ENCODE results near the gene ZNF274. TPM values are rescaled to one million over a fixed set of nuclear protein-coding genes. Genes with fewer than 3 reads are reported as not detected.

ZNF274 gene
- total and polyA plus RNA-seq, 2 donors (not counting 1 experiment from before 2014, with no cell fraction given): 53.3 to 83.7 TPM

DNA sequence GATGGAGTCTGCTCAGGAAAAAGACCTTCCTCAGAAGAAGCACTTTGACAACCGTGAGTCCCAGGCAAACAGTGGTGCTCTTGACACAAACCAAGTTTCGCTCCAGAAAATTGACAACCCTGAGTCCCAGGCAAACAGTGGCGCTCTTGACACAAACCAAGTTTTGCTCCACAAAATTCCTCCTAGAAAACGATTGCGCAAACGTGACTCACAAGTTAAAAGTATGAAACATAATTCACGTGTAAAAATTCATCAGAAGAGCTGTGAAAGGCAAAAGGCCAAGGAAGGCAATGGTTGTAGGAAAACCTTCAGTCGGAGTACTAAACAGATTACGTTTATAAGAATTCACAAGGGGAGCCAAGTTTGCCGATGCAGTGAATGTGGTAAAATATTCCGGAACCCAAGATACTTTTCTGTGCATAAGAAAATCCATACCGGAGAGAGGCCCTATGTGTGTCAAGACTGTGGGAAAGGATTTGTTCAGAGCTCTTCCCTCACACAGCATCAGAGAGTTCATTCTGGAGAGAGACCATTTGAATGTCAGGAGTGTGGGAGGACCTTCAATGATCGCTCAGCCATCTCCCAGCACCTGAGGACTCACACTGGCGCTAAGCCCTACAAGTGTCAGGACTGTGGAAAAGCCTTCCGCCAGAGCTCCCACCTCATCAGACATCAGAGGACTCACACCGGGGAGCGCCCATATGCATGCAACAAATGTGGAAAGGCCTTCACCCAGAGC, 29.6 kb downstream of the ZNF274 start:
- H3K9me3 Mint-ChIP-seq (ENCODE audit: insufficient read depth): peaks cover 27% of the 10 kb centered on the region
- no peak overlapping the region for H3K4me3 Mint-ChIP-seq
- Histone ChIP-seq H3K36me3 (replicated peaks in 1 of 2; ENCODE audit: control extremely low read depth in 1 of 2, control insufficient read depth in 1 of 2, extremely low read depth in 1 of 2, insufficient read depth in 2 of 2, low read length in 1 of 2) (peaks cover 15 to 56% of the 10 kb centered on the region in 2 experiments), H3K79me2 (ENCODE audit: control insufficient read depth, insufficient read depth, low read length) (no peaks in the 10 kb centered on the region), H3K4me2 (replicated peaks; ENCODE audit: low read depth, low read length, poor library complexity, severe bottlenecking) (no peak overlapping the region), H3K27ac (ENCODE audit: low read length in 2 of 2) (no peak overlapping the region), H4K20me1 (ENCODE audit: control insufficient read depth, insufficient read depth, low read length, poor library complexity, severe bottlenecking) (no peaks in the 10 kb centered on the region), H3K9ac (ENCODE audit: low read length) (no peak overlapping the region), H2AFZ (ENCODE audit: insufficient read depth, low read depth, low read length, poor library complexity, severe bottlenecking) (no peak overlapping the region), H3K9me3 (ENCODE audit: control extremely low read depth in 1 of 3, control insufficient read depth in 2 of 3, insufficient read depth in 1 of 3, low read length in 2 of 3) (peaks cover 2 to 97% (median 92%) of the 10 kb centered on the region in 3 donors), H3K27me3 (replicated peaks in 1 of 4; ENCODE audit: control extremely low read depth in 1 of 4, control insufficient read depth in 3 of 4, insufficient read depth in 4 of 4, low read length in 3 of 4) (no peaks in the 10 kb centered on the region), H3K4me1 (ENCODE audit: control insufficient read depth in 2 of 2, insufficient read depth in 2 of 2, low read length in 2 of 2) (no peaks in the 10 kb centered on the region), H3K4me3 (ENCODE audit: control extremely low read depth in 1 of 5, extremely low read depth in 1 of 5, insufficient read depth in 1 of 5, low read depth in 2 of 5, low read length in 4 of 5) (peak overlapping the region in 1 of 5 experiments; percentile 25)
- intact Hi-C loops (cut with micrococcal nuclease): no loop called here
- CTCF ChIA-PET: no interaction called here
- H3K27me3 Mint-ChIP-seq: no peaks in the 10 kb centered on the region
- TF ChIP-seq EZH2 (IDR thresholded peaks at IDR 0.05; ENCODE audit: borderline replicate concordance, insufficient read depth, low read depth, low read length, poor library complexity, severe bottlenecking) (no peak), CTCF (IDR thresholded peaks at IDR 0.05) (no peak)
- DNase-seq (no peak), ATAC-seq (ENCODE audit: low read depth) (no peak)
- H3K4me1 Mint-ChIP-seq: no peaks in the 10 kb centered on the region
- POLR2A ChIA-PET: no interaction called here
- H3K27ac Mint-ChIP-seq: no peak overlapping the region
- over 99% methylated on average over 12 of the region's 17 CpGs for WGBS (ENCODE audit: insufficient coverage)

DNA sequence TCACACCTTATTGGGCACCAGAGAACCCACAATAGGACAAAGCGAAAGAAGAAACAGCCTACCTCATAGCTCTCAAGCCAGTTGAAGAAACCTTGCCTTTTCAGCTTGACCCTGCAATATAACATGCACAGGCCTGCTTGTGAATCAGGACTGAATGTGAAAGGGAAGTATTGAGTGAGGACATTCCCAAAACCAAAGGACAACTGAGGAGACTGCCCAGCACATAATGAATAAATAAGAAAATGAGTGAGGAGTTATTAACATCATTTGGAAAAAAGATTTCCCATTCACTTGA, 30.2 kb downstream of the ZNF274 start:
- Histone ChIP-seq H3K4me1 (ENCODE audit: control insufficient read depth in 2 of 2, insufficient read depth in 2 of 2, low read length in 2 of 2) (no peaks in the 10 kb centered on the region), H2AFZ (ENCODE audit: insufficient read depth, low read depth, low read length, poor library complexity, severe bottlenecking) (no peak overlapping the region), H3K4me3 (ENCODE audit: control extremely low read depth in 1 of 5, extremely low read depth in 1 of 5, insufficient read depth in 1 of 5, low read depth in 2 of 5, low read length in 4 of 5) (peak overlapping the region in 1 of 5 experiments; percentile 25), H3K27me3 (replicated peaks in 1 of 4; ENCODE audit: control extremely low read depth in 1 of 4, control insufficient read depth in 3 of 4, insufficient read depth in 4 of 4, low read length in 3 of 4) (no peaks in the 10 kb centered on the region), H4K20me1 (ENCODE audit: control insufficient read depth, insufficient read depth, low read length, poor library complexity, severe bottlenecking) (no peaks in the 10 kb centered on the region), H3K9me3 (ENCODE audit: control extremely low read depth in 1 of 3, control insufficient read depth in 2 of 3, insufficient read depth in 1 of 3, low read length in 2 of 3) (peaks cover 2 to 97% (median 92%) of the 10 kb centered on the region in 3 donors), H3K27ac (ENCODE audit: low read length in 2 of 2) (no peak overlapping the region), H3K4me2 (replicated peaks; ENCODE audit: low read depth, low read length, poor library complexity, severe bottlenecking) (no peak overlapping the region), H3K9ac (ENCODE audit: low read length) (no peak overlapping the region), H3K79me2 (ENCODE audit: control insufficient read depth, insufficient read depth, low read length) (no peaks in the 10 kb centered on the region), H3K36me3 (replicated peaks in 1 of 2; ENCODE audit: control extremely low read depth in 1 of 2, control insufficient read depth in 1 of 2, extremely low read depth in 1 of 2, insufficient read depth in 2 of 2, low read length in 1 of 2) (peaks cover 15 to 51% of the 10 kb centered on the region in 2 experiments)
- intact Hi-C loops (cut with micrococcal nuclease): no loop called here
- TF ChIP-seq EZH2 (IDR thresholded peaks at IDR 0.05; ENCODE audit: borderline replicate concordance, insufficient read depth, low read depth, low read length, poor library complexity, severe bottlenecking) (no peak), CTCF (IDR thresholded peaks at IDR 0.05) (no peak)
- Mint-ChIP-seq H3K9me3 (ENCODE audit: insufficient read depth) (peaks cover 26% of the 10 kb centered on the region), H3K27ac (no peak overlapping the region), H3K4me3 (no peak overlapping the region), H3K4me1 (no peaks in the 10 kb centered on the region), H3K27me3 (no peaks in the 10 kb centered on the region)
- no peak for DNase-seq
- 83% methylated on average over 1 of the region's 1 CpG for WGBS (ENCODE audit: insufficient coverage)
- CTCF ChIA-PET: no interaction called here
- no peak for ATAC-seq (ENCODE audit: low read depth)
- POLR2A ChIA-PET: no interaction called here

Measured in B cell (primary cell).